ENCODE measurements around the gene RANGAP1.

RANGAP1 gene

DNA sequence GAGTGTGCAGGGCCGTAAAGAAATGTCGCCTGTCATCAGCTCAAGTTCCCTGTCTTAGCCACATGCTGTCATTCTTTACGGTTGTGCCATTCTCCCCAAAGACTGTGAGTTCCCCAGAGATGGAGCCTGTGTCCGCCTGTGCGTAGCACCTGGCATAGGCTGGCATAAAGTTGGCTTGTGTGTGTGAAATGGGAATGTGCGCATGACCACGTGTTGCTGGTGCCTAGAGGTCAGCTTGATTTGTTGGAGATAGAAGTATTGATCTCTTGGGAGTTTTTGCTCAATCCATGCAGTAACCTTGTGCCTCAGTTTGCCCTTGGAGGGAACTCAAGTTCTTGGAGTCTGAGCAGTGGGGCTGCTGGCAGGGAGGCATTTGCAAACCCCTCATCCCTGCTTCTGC, 54.6 kb downstream of the RANGAP1 start:
- DNase-seq = no peak

DNA sequence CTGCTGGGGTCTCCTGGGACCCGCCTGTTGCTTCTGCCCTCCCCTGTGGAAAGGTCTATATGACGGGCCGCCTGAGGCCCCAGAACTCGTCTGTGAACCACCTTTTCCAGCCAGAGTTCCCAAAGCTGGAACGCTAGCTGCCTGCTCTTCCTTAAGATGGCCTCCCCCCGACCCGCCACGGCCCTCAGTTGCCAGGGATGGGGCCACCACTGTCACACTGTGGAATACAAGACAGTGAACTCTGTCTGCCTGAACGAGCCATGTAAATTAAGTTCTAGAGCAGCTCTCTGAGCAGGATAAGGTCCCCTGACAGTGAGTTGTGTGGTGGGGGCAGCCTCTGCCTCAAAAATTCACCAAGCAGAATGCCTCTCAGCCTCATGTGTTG, 55.6 kb downstream of the RANGAP1 start:
- DNase-seq = no peak

DNA sequence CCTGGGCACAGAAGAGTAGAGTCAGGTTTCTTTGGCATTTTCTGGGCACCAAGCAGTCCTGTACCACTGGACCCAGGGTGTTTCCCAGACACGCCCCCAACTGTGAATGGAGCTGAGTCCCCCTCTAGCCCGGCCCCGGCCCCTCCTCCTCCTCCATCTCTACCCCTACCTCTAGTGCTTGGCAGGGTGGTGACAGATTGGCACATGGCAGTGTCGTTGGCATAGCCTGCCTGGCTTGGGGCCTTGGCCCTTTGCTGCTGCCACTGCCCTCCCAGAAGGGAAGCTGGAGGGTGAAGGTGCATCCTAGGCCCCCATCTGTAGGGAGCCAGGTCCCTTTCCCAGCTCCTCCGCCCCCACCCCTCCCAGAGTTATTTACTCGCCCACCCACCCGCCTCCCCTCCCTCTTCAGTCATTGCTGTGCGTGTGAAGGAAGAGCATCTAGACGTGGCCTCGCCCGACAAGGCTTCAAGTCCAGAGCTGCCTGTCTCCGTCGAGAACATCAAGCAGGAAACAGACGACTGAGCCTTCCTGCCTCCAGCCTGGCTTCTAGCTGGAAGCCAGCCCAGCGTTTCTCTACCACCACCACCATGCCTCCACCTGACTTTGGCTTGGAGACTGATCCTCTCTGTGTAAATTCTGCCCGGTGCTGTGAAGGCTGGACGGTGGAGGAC, 56.1 kb downstream of the RANGAP1 start:
- no peak for DNase-seq

DNA sequence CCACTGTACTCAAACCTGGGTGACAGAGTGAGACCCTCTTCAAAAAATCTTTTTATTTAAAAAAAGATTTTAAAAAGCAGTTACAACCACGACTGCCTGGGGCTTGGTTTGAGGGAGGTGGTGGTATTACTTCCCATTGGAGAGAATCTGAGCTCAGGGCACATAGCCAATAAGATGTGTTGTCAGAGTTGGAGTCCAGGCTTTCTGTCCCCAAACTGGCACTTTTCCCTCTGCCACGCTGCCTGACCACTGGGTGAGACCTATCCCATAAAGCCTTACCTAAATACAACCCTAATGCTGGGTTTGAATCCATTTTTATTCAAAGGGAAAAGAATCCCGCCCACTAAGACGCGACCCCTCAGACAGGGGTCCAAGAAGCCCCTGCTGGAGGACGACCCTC, 56.8 kb downstream of the RANGAP1 start:
- no peak for DNase-seq

DNA sequence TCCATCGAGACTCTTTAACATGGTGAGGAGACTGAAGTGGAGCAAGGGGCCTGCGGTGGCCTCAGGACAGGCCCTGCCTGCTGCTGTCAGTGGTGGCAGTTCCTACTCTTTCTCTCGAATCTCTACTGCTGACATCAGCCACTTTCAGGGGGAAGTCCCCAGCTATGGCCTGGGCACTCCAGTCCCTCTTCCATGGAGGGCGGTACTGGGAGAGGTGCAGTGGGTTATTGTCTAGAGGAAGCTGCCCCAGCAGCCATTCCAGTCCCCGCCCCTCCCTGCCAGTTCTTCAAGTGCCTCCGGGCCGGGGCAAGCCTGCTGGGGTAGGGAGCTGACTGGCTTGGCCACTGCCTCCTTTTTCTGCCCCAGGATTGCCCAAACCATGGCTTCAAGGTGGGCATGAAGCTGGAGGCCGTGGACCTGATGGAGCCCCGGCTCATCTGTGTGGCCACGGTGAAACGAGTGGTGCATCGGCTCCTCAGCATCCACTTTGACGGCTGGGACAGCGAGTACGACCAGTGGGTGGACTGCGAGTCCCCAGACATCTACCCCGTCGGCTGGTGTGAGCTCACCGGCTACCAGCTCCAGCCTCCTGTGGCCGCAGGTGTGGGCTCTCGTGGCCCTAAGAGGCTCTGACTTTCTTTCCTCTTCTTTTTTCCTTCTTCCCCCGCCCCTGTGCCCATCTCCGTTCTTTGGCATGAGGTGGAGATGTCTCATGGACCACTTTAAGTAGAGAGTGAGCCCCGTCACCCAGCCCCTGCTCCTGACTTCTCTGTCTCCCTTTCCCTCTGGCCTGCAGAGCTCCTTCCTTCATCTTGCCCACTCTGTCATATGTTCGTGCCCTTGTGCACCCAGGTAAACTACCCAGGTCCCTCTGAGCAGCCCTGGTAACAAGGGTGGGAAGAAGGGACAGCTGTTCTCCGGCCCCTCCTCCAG, 59.0 kb downstream of the RANGAP1 start:
- no peak for DNase-seq

DNA sequence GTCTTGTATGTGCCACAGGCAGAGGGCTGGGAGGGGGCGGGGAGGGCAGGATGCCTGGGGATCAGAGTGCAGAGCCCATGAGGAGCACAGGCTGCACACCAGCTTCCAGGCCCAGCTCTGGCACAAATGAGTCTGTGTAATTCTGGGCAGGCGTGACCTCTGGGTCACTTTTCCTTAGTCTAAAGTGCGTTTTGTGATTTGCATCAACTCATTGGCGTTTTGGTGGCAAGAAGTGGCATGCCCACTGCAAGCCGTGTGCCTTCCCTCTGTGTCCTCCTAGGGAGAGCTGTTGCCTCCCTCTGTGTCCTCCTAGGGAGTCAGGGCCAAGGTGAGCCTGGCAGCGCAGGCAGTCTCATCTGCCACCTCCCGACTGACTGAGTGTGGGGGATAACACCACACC, 62.5 kb downstream of the RANGAP1 start:
- no peak for DNase-seq

DNA sequence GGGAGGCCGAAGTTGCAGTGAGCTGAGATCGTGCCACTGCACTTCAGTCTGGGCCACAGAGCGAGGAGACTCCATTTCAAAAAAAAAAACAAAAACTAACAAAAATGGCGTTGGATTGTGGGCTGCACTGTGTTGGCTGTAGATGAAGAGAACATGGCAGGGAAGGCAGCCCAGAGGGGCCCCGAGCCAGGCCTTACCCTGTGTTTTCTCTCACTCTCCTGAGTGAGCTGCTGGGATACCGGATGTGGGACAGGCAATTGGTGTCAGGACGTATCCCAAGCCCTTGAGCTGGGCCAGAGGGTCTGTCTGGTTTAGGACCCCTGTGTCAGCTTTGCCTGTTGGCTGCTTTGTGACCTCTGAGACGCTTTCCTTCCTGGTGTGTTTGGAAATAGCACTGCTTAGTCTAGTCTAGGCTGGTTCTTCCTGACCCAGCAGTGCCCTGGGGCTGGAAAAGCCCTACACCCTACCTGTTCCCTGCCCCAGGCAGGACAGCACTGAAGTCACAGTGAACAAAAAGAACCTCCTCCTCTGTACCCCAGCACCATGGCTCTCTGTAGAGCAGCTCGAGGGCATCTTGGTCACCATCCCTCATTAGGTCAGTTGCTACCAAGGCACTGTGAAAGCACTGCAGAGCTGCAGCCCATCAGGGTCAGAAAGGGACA, 63.0 kb downstream of the RANGAP1 start:
- no peak for DNase-seq

DNA sequence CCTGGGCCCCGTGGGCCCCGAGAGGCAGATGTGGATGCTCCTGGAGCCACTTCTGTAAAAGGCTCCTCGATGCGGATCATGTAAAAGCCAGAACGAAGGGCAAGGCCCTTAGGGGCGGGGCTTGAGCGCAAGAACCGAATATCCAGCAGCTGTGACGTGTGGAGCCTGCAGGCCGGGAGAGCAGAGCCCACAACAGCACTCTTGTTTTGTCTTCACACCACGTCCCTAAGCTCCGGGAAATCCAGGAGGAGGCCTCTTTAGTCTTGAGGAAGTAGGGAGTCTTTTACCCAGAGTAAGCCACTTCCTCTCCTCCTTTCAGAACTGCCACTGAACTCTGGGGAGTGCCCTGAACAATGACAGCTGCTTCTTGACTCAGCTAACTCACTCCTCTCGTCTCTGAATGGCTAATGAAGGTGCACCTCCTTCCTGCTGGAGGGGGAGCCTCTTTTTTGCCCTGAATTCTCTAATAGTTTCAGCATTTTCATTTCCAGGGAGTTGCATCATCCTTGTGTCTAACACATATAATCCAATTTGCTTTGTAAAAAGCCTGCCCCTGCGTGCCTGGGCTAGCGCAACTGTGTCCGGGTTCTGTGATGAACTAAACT, 68.3 kb downstream of the RANGAP1 start:
- DNase-seq = peak; percentile 51

DNA sequence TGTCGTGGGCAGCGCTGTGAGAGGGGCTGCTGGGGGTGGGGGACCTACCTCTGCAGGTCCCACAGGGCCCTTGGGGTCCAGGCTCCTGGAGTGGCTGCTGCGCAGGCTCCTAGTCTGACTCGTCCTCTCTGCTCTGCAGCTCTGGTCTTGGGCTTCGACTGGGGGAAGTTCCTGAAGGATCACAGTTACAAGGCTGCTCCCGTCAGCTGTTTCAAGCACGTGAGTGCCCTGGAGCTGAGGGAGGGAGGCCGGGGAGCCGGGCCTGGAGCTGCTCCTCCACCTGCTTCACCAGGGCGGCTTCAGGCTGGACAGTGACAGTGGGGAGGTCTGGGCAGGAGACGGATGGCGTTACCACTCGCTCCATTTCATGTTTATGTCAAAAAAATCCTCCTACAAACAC, 69.0 kb downstream of the RANGAP1 start:
- no peak for DNase-seq

DNA sequence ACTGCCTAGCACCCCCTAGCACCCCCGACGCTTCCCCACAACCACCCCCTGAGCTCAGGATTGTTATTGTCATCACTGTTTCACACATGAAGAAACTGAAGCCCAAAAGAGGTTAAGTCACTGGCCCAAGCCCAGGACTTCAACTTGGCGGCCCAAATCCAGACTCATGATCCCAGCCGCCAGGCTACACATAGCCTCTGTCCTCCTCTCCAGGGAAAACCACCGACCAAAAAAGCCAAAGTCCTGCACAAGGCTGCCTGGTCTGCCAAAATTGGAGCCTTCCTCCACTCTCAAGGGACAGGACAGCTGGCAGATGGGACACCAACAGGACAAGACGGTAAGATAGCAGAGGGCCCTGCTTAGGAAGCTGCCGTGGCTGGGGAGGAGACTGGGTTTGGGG, 70.1 kb downstream of the RANGAP1 start:
- DNase-seq = no peak

DNA sequence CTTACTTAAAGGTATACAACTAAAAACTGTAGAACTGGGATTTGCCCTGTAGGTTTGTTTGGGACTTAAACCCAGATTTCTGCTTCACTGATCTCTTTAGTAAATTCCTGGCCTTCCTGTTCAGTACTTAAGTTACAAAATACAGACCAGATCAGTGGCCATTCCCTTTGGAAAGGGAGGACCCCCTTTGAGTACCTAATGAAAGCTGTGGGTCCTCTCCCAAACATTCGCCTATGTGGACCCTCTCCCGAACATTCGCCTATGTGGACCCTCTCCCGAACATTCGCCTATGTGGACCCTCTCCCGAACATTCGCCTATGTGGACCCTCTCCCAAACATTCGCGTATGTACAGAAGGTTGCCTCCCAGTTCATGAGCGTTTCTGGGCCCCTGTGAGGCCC, 70.6 kb downstream of the RANGAP1 start:
- no peak for DNase-seq

DNA sequence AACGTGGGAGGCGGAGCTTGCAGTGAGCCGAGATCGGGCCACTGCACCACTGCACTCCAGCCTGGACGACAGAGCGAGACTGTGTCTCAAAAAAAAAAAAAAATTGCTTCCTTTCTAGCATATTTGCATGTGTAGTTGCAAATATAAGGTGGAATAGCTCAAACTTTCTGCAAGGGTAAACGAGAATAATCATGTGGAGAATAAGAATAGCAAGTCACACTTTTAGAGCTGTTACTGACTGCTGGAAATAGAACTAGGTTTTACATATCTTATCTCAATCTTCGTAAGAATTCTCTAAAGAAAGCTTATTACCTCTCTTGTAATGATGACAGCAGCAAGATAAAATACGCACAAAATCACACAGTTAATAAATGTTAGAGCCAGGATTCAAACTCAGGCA, 79.3 kb downstream of the RANGAP1 start:
- DNase-seq = no peak

DNA sequence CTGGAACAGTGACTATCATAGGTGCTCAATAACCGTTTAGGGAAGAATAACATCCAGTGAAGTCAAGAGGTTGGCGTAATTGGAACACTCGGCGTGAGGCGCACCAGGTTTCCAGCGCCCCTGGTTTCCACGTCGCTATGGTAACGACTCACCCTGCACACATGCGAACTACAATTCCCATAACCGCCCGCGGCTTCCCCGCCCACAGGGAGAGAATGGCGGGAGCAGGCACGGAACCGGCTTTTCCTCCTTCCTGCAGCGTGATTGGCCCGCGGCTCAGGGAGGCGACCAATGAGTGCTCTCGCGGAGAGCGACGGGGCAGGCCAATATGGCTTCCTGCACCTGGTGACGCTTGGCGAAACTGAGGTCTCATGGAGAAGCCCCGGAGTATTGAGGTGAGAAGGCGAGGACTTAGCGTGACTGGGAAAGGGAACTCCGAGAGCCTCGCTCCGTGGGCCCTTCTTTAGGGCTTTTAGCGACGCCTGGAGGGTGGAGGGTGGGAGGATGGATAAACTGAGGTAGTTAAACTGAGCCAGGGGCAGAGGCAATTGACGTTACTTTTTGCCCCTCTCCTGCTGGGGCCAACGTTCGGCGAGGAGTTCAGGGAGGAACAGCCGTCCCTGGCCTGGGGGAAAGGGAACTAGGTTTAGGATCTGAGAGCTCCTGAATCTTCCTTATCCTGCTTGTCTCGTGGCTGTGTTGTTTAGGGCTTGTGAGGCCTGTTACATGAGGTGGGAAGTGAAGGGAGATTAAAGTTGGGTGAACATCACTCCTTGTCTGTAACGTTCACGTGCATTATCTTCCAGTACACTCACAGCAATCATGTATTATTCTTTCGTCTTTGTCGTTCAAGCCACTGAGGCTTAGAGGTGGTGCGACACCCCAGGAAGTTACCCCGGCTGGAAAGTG, 80.7 kb downstream of the RANGAP1 start, which contains the start of gene L3MBTL2:
Gene L3MBTL2, plus strand, starts transcription at position 321 of the 909 bp plus-strand sequence. Its CDS starts 51 bp downstream, at position 372.
- peak; percentile 87 for DNase-seq

DNA sequence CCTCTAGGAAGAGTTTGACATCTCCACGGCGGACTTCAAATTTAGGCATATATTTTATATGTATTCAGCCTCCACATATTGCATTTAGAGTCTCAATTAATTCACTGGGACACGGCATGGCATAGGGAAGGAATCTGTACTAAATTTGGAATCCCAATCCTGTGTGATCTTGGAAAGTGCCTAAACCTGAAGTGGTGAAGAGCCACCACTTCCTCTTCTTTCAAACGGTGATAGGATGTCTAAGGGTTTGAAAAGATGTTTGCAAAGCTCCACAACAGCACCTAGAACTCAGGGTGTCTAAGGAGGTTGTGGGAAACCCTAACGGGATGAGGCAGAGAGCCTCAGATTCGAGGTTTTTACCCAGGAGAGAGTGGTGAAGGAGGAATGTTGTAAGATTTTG, 81.9 kb downstream of the RANGAP1 start:
- DNase-seq = no peak

DNA sequence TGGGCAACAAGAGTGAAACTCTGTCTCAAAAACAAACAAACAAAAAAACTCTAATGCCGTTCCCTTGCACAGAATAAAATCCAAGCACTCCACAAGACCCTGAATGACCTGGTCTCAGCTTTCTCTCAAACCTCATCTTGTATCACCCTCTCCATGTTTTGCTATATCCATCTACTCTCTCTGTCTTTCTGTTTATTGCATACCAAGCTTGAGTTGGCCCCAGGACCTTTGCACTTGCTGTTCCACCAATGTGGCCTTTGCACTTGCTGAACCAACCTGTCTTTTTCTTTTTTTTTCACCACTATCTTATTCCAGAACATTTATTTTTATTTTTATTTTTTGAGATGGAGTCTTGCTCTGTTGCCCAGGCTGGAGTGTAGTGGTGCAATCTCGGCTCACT, 82.9 kb downstream of the RANGAP1 start:
- DNase-seq = no peak

DNA sequence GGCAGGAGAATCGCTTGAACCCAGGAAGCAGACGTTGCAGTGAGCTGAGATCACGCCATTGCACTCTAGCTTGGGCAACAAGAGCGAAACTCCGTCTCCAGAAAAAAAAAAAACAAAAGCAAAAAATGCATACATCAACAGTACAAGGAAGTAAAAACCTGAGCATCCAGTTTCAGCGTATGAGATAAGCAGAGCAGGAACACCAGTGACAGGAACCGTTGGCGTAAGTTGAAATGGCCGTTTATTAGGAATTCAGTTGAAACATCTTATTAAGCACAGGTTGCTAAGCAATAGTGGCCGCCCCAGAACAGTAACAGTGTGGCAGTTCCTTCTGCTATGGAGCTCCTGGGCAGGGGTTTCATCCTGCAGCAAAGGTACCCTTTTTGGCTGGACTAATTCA, 84.8 kb downstream of the RANGAP1 start:
- DNase-seq = no peak

DNA sequence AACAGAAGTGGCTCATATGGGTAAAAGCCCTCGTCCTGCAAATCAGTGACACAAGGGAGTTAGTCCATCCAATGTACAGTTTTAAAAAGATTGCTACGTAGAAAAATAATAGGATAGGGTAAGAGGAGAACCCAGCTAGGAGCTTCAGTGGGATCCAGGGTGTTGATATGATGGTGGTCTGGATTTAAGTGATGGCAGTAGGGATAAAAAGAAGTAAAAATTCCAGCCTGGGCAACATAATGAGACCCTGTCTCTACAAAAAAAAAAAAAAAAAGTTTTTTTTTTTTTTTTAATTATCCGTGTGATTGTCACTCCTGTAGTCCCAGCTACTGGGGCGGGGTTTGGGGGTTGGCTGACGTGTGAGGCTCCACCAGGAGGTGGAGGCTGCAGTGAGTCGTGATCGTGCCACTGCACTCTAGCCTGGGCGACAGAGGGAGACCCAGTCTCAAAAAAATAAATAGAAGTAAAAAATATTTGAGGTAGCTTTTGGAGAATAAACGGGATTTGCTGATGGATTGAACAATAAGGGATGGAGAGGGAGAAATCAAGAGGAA, 87.9 kb downstream of the RANGAP1 start:
- DNase-seq = no peak

DNA sequence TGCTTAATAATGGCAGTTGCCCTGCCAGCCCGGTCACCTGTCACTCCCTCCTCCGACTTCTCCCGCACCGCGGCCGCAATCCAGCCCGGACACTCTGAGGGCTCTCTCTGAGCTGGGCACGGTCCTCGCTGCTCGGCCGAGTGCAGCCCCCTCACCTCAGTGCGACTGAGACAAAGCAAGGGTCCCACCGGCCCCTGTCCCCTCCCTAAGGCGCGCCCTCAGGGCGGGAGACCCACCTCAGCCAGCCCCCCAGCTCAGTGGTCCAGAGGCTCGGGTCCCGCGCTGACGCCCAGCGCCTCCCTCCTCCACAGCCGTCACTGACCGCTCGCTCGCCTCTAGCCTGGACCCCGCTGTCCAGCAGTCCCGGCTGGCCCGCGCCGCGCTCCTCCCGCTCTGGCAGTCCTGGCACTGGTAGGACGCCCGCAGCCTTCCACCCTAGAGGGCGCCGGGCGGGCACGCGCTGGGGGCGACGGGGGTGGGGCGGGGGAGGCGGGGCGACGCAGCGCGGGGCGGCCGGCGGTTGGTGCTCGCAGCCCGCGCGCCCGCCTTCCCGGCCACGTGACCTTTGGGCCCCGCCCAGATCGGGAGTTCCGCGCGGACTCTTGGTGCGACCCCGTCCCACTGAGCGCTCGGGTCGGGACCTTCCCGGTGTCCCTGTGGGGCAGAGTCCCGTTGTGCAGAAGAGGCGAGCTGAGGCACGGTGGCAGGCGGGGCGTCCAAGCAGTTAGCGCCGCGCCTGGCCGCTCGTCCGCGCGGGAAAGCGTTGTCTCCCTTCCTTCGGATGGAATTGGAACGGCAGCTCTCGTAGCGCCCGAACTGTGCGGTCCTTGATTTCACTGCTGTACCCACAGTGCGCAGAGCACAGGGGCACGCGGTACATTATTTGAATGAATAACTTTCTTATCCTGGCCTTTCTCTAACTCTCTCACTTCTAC, 88.7 kb downstream of the RANGAP1 start:
- DNase-seq = peak; percentile 37
